Lower leg skin (tissue), 4 donors: ENCODE measurements around the gene ZNF888. TPM values are rescaled to one million over a fixed set of nuclear protein-coding genes. Genes with fewer than 3 reads are reported as not detected.

Experiments
- DNase-seq, 2 donors: peaks; one replicate each; pipeline ENCODE4 v3.0.0-alpha.2; 2019; ENCODE audit warnings: low spot score in 2 of 2
- H3K4me3 ChIP-seq: fragments of 200-600 bp; sonication (generic); 2 replicates; pipeline ENCODE4 v1.5.1; 2017; ENCODE audit warnings: mild to moderate bottlenecking, low read depth; ENCODE audit not compliant: poor library complexity, severe bottlenecking
- CTCF ChIP-seq, 3 donors: fragments of 450-650 bp; IDR thresholded peaks; one replicate each; pipeline ENCODE4 v1.5.1; 2016; ENCODE audit warnings: antibody characterized with exemption in 3 of 3, mild to moderate bottlenecking in 3 of 3, moderate library complexity in 2 of 3
- POLR2A ChIP-seq, 2 donors: fragments of 450-650 bp; IDR thresholded peaks; one replicate each; pipeline ENCODE4 v1.6.1; 2016 to 2017; ENCODE audit warnings: antibody characterized with exemption in 2 of 2, mild to moderate bottlenecking in 1 of 2, moderate library complexity in 1 of 2
- WGBS, 2 donors: methylation state at CpG; one replicate each; pipeline ENCODE4 v1.1.5; 2018; 5-methylcytosine and 5-hydroxymethylcytosine counted together
- intact Hi-C: fragments of 100-400 bp; cut with DNase I; formaldehyde crosslinking; loops from one replicate; pipeline ENCODE4 v1.15.0; 2023; ENCODE audit warnings: low total_unique reads
- total RNA-seq, 4 donors: library from RNA; depleted of rRNA; stranded (reverse); fragments of >200 nt; gene quantifications; one replicate each; pipeline ENCODE4 v1.1.0, GENCODE V29; 2016

ZNF888 gene
- 1 to 10 TPM; 1.6 to 3.7 (median 3.2) TPM for total RNA-seq

DNA sequence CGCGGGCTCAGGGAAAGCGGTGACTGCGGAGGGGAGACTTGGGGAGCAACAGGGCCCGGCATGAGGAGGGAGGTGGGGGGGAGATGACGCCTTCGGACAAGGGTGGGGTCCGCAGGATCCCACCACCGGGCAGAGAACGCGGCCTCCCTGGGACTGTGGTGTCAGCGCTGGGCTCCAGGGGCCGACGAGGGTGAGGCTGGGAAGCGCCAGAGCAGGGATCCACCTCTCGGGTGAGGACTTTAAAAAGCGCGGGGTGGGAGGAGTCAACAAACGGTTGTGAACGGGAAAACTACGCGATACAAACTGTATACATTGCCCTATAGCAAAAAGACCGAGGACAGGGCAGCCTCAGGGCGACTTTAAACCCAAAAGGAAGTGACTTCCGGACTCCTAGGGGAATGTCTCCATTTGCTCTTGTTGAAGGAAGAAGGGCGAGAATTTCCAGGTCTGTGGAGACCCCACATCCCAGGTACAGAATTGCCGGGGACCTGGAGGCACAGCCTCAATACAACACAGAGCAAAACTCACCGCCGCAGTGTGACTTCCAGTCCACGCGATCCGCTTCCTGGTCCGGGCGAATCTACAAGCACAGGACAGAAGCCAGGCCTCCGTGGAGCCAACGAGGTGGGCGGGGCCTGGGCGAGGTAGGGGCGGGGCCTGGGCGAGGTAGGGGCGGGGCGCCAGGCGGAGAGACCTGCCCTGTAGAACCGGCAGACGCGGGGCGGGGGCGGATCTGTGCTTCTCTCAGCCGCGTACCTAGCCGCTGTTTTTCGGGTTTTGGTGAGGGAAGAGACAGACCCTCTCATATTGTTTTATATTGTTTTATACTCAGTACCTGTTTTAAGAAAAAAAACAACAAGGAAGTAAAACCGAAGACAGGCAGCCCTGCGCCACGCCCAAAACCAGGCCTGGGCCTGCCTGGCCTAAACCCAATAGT lies at the start of gene ZNF888:
TSS of gene ZNF888 (minus strand) at position 588 of the 937 bp plus-strand sequence. CDS start 5,555 bp downstream, outside the sequence.
- peak; percentile 87 to 98 for DNase-seq
- TF ChIP-seq POLR2A (IDR thresholded peaks at IDR 0.05) (no peak), CTCF (IDR thresholded peaks at IDR 0.05) (no peak)
- intact Hi-C loops = no loop called here
- WGBS, 2 donors = 1 to 2% methylated on average over 47 to 55 of the region's 55 CpGs
- H3K4me3 ChIP-seq = peak within 1 kb of the TSS; percentile 37

- no peak for DNase-seq
- intact Hi-C loops = no loop called here
- no peak overlapping the region for H3K4me3 ChIP-seq
- TF ChIP-seq POLR2A (IDR thresholded peaks at IDR 0.05) (no peak), CTCF (IDR thresholded peaks at IDR 0.05) (no peak)
- 96 to 97% methylated on average over 2 of the region's 2 CpGs for WGBS, 2 donors
Observed at GRCh38 chr19:52967772-52968171, 44.5 kb upstream of the ZNF888 start.

- H3K4me3 ChIP-seq = peak overlapping the region; percentile 58
- no peak for TF ChIP-seq CTCF (IDR thresholded peaks at IDR 0.05)
- no peak for TF ChIP-seq POLR2A (IDR thresholded peaks at IDR 0.05)
- WGBS, 2 donors = 0 to 3% methylated on average over 12 of the region's 12 CpGs
- peak in 1 of 2 donors; percentile 88 for DNase-seq
- intact Hi-C loops = no loop called here
Observed at GRCh38 chr19:52963247-52963618, 40.0 kb upstream of the ZNF888 start.

DNA sequence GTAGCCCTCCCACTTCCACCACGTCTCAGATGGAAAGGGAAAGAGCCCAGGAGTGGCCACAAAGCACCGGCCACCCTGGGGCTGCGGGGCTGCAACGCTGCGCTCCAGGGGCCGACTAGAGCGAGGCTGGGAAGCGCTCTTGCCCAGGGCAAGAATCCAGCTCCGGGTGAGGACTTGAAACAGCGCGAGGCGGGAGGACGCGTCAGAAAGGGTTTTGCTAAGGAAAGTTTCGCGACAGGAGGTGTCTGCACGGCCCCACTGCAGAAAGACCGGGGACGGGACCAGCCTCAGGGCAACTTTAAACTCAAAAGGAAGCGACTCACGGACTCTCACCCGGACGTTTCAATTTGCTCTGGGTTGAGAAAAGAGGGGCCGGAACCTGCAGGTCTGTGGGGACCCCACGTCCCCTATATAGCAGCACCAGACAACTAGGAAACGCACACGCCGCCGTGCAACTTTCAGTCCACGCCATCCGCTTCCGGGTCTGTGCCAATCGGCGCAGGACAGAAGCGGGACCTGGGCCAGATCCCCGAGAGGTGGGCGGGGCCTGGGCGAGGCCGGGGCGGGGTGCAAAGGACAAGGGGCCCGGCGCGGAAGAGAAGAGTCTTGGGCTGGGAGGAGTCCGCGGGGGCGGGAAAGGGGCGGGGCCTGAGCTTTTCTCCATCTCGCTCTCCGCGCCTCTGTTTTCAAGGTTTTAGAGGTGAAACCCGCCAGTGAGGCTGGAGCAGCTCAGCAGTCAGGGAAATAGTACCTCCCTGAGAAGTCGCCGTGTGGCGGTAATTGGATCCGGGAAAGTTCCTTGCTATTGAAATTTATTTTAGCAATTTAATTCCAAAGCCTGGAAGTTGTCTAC lies 39.4 kb upstream of the ZNF888 start, which contains the start of gene ZNF816:
TSS of gene ZNF816 (minus strand) at position 488 of the 853 bp plus-strand sequence. CDS start 6,792 bp downstream, outside the sequence.
- intact Hi-C loops = no loop called here
- peak within 1 kb of the TSS; percentile 58 for H3K4me3 ChIP-seq
- WGBS, 2 donors = 0 to 1% methylated on average over 53 to 55 of the region's 55 CpGs
- TF ChIP-seq CTCF (IDR thresholded peaks at IDR 0.05) (no peak), POLR2A (IDR thresholded peaks at IDR 0.05) (no peak)
- peak; percentile 98 to 100 for DNase-seq

DNA sequence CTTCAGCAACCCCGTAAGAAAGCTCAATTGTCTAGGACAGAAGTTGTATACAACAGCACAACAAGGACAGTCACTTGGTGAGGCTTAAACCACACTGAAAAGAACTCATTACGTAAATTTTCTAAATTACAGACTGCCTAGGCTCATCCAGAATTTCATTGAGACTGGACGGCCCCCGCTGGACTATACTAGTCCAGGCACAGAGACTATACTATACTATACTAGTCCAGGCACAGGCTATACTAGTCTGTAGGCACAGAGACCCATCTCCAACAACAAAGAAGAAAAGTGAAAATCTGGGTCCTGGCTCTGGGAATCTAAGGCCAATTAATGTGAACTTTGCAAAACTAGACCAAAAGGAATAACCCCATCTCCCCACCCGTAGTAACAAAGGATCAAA lies 38.8 kb upstream of the ZNF888 start:
- WGBS, 2 donors = 17 to 20% methylated on average over 5 of the region's 5 CpGs
- intact Hi-C loops = no loop called here
- TF ChIP-seq POLR2A (IDR thresholded peaks at IDR 0.05) (no peak), CTCF (IDR thresholded peaks at IDR 0.05) (no peak)
- DNase-seq = peak in 1 of 2 donors; percentile 81
- H3K4me3 ChIP-seq = peak overlapping the region; percentile 58
